HEK293T (cell line): ENCODE data around the gene LUC7L3.

Source experiments
- CTCF ChIA-PET: fragments of 350-600 bp; formaldehyde crosslinking; extraction: SDS; loops from one replicate; lab custom pipeline; 2021; ENCODE audit warnings: antibody characterized with exemption, inconsistent platforms; lab: Yijun Ruan, JAX
- POLR2A ChIA-PET: fragments of 350-600 bp; formaldehyde crosslinking; extraction: SDS; loops from one replicate; lab custom pipeline; 2020; ENCODE audit warnings: antibody characterized with exemption, inconsistent platforms; lab: Yijun Ruan, JAX
- DNase-seq: peaks from one replicate; pipeline ENCODE4 v3.0.0; 2012; ENCODE audit warnings: mixed read lengths; ENCODE audit errors: extremely low spot score
- ARNT ChIP-seq: fragments of 450-650 bp; IDR thresholded peaks from 2 replicates; pipeline ENCODE4 v1.6.1; 2017; ENCODE audit warnings: mild to moderate bottlenecking
- BHLHE40 ChIP-seq: fragments of 450-650 bp; IDR thresholded peaks from 2 replicates; pipeline ENCODE4 v1.6.1; 2016; ENCODE audit warnings: mild to moderate bottlenecking, moderate library complexity, borderline replicate concordance
- CTBP1 ChIP-seq: fragments of 450-650 bp; IDR thresholded peaks from 2 replicates; pipeline ENCODE4 v1.6.1; 2016; ENCODE audit warnings: borderline replicate concordance
- ELF4 ChIP-seq: fragments of 450-650 bp; IDR thresholded peaks from 2 replicates; pipeline ENCODE4 v1.6.1; 2017; ENCODE audit warnings: antibody characterized with exemption
- FOXA1 ChIP-seq: fragments of 450-650 bp; IDR thresholded peaks from 2 replicates; pipeline ENCODE4 v1.6.1; 2016; ENCODE audit warnings: mild to moderate bottlenecking
- FOXK2 ChIP-seq: fragments of 450-650 bp; IDR thresholded peaks from 2 replicates; pipeline ENCODE4 v1.6.1; 2016; ENCODE audit warnings: mild to moderate bottlenecking
- FOXM1 ChIP-seq: fragments of 450-650 bp; IDR thresholded peaks from 2 replicates; pipeline ENCODE4 v1.6.1; 2017; ENCODE audit warnings: mild to moderate bottlenecking, borderline replicate concordance
- HDGF ChIP-seq: fragments of 450-650 bp; IDR thresholded peaks from 2 replicates; pipeline ENCODE4 v1.6.1; 2017; ENCODE audit warnings: antibody characterized with exemption, borderline replicate concordance
- L3MBTL2 ChIP-seq: fragments of 450-650 bp; conservative IDR thresholded peaks from 2 replicates; pipeline ENCODE4 v1.6.1; 2016; ENCODE audit warnings: mild to moderate bottlenecking
- LEF1 ChIP-seq: fragments of 450-650 bp; IDR thresholded peaks from 2 replicates; pipeline ENCODE4 v1.6.1; 2017; ENCODE audit warnings: mild to moderate bottlenecking, borderline replicate concordance
- NFRKB ChIP-seq: fragments of 450-650 bp; IDR thresholded peaks from 2 replicates; pipeline ENCODE4 v1.6.1; 2016; ENCODE audit warnings: mild to moderate bottlenecking, moderate library complexity
- SP1 ChIP-seq: fragments of 450-650 bp; IDR thresholded peaks from 2 replicates; pipeline ENCODE4 v1.6.1; 2017
- SUZ12 ChIP-seq: fragments of 450-650 bp; IDR thresholded peaks from 2 replicates; pipeline ENCODE4 v1.6.1; 2016; ENCODE audit warnings: mild to moderate bottlenecking
- TARDBP ChIP-seq: fragments of 450-650 bp; IDR thresholded peaks from 2 replicates; pipeline ENCODE4 v1.6.1; 2016
- ZNF384 ChIP-seq: fragments of 450-650 bp; IDR thresholded peaks from 2 replicates; pipeline ENCODE4 v1.6.1; 2016
- TF ChIP-seq, protein P1 (sequence below): fragments of 450-650 bp; IDR thresholded peaks from 2 replicates; pipeline ENCODE4 v1.6.1; 2016

The LUC7L3 gene

DNA sequence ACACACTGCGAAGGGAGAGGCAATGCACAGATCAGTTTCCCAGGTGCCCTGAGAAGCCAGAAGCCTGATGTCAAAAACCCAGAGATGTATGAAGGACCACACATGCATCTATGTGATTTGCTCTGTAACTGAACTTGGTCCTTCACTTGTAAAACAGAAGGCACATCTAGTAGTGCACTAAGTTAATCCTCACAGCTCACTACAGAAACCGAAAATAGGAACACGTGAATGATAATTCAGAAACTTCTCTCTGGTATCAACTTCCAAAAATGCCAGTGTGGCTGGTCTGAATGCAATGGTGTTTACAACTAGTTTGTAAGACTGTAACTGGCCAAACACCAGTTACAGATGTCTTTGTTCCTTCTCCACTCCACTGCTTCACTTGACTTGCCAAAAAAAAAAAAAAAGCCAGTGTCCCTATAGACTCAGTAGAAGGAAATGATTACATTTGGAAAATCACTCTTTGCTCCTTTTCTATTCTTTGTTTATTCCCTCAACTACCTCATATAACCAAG lies 23.0 kb upstream of the LUC7L3 start:
- ChIA-PET POLR2A (interaction anchor here (1.1 to 1.4 kb wide), 3 partner anchors 12 to 23 kb away, joined by 3 read pairs; partner anchors contain the start of gene LUC7L3), CTCF (interaction anchor here (0.6 to 3.0 kb wide), 2 partner anchors 86 to 145 kb away, joined by 3 to 18 read pairs; no protein-coding TSS in a partner anchor)
- TF ChIP-seq LEF1: no peak
- no peak for TF ChIP-seq HDGF
- TF ChIP-seq SP1: no peak
- TF ChIP-seq FOXM1: no peak
- no peak for TF ChIP-seq FOXK2
- TF ChIP-seq, protein P1, sequence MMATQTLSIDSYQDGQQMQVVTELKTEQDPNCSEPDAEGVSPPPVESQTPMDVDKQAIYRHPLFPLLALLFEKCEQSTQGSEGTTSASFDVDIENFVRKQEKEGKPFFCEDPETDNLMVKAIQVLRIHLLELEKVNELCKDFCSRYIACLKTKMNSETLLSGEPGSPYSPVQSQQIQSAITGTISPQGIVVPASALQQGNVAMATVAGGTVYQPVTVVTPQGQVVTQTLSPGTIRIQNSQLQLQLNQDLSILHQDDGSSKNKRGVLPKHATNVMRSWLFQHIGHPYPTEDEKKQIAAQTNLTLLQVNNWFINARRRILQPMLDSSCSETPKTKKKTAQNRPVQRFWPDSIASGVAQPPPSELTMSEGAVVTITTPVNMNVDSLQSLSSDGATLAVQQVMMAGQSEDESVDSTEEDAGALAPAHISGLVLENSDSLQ: no peak
- DNase-seq: no peak

DNA sequence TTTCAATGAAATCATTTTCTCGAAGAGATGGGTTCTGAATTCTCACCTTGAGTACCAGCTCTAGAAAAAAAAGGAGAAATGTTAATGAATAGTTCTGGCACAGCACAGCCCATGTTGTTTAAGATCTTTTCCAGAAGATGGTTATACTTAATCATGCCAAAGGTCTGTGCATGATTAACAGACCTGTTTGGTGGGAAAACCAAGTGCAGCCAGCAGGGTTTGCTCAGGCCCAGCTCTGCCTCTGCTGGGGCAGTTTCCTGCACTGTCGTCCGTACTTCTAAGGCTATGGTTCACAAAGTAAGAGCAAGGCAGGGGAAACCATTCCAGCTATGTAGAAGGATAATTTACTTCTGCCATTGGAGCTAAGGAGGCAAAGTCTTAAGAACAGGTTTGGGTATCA lies 22.3 kb upstream of the LUC7L3 start:
- DNase-seq: no peak
- ChIA-PET POLR2A (interaction anchor here (0.7 to 1.4 kb wide), 2 partner anchors 22 to 68 kb away, joined by 3 read pairs; partner anchors contain the start of gene LUC7L3), CTCF (interaction anchor here (0.9 kb wide), 1 partner anchor 146 kb away, joined by 3 read pairs; no protein-coding TSS in a partner anchor)
- TF ChIP-seq BHLHE40: no peak
- TF ChIP-seq TARDBP: no peak
- no peak for TF ChIP-seq HDGF
- TF ChIP-seq ARNT: no peak
- TF ChIP-seq, protein P1: no peak
- TF ChIP-seq FOXK2: no peak
- no peak for TF ChIP-seq FOXM1
- TF ChIP-seq SP1: no peak
- no peak for TF ChIP-seq LEF1

DNA sequence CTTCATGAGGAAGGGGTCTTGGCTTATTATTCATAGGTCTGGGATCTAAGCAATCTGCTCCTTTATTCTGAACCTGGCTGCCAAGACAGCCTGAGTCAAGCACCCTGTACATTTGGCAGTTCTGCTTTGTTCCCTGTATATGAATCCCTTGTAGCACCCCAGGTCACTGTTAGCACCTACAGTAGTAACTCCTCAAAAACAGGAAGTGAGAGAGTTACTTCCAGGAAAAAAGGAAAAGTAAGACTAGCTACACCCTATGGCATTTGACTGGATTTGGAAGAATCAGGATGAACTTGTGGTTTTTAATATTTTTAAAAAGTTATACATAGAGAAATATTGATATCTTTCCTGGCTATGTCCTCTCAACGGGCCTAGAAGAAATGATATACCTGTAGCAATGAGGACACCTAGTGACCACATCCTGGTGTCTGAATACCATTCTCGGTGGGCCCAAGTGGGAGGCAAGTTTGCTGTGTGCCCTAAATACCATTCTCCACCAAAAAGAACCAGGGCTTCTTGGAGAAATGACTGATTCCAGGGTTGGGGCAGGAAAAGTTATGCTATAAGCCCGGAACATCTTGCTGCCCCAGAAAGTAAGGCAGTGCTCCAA lies 21.6 kb upstream of the LUC7L3 start:
- POLR2A ChIA-PET: interaction anchor here (1.3 to 1.4 kb wide), 2 partner anchors 9 to 22 kb away, joined by 3 read pairs; partner anchors contain the start of gene LUC7L3
- no peak for TF ChIP-seq FOXK2
- TF ChIP-seq LEF1: no peak
- TF ChIP-seq L3MBTL2: no peak
- TF ChIP-seq, protein P1: no peak
- TF ChIP-seq NFRKB: no peak
- TF ChIP-seq ZNF384: no peak
- CTCF ChIA-PET: interaction anchor here (0.9 kb wide), 1 partner anchor 147 kb away, joined by 3 read pairs; no protein-coding TSS in a partner anchor
- DNase-seq: no peak

DNA sequence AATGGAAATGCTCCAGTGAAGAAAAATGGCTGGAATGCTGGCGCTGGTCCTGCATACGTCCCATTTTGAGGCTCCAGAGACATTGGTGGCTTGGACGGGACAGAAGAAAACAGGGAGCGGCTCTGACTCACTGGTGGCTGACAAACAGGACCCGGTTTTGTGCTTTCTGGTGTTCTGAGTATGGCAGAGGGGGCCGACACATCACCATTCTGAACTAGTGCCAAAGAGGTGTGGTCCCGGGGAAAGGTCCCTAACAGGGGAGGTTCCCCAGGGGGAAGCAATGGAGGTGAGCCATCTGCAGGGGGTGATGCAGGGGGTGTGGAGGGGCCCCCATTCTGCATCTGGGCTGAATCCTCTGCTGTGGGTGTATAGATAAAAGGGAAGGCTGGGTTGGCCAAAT lies 20.0 kb upstream of the LUC7L3 start:
- no peak for TF ChIP-seq L3MBTL2
- POLR2A ChIA-PET: no interaction called here
- CTCF ChIA-PET: no interaction called here
- no peak for DNase-seq

DNA sequence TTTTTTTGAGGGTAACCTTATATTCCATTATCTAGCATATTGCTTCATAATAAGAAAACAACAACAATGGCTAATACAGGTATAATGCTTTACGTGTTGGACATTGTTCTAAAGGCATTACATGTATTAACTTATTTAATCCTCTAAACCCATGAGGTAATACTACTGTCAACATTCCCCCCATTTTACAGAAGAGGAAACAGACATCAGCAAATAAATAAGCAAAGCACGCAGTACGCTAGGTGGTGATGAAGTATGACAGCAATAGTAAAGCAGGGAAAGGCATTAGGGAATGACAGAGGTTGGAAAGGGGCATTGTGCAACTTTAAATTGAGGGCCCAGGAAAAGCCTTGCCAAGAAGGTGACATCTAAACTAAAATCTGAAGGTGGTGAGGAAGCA lies 16.2 kb upstream of the LUC7L3 start:
- CTCF ChIA-PET: no interaction called here
- POLR2A ChIA-PET: interaction anchor here (1.0 to 1.5 kb wide), 2 partner anchors 16 kb away, joined by 5 to 8 read pairs; partner anchors contain the start of gene LUC7L3
- DNase-seq: no peak
- TF ChIP-seq FOXK2: no peak
- TF ChIP-seq FOXM1: no peak
- no peak for TF ChIP-seq LEF1
- no peak for TF ChIP-seq NFRKB
- TF ChIP-seq HDGF: no peak
- no peak for TF ChIP-seq SUZ12
- TF ChIP-seq FOXA1: no peak
- no peak for TF ChIP-seq ARNT

DNA sequence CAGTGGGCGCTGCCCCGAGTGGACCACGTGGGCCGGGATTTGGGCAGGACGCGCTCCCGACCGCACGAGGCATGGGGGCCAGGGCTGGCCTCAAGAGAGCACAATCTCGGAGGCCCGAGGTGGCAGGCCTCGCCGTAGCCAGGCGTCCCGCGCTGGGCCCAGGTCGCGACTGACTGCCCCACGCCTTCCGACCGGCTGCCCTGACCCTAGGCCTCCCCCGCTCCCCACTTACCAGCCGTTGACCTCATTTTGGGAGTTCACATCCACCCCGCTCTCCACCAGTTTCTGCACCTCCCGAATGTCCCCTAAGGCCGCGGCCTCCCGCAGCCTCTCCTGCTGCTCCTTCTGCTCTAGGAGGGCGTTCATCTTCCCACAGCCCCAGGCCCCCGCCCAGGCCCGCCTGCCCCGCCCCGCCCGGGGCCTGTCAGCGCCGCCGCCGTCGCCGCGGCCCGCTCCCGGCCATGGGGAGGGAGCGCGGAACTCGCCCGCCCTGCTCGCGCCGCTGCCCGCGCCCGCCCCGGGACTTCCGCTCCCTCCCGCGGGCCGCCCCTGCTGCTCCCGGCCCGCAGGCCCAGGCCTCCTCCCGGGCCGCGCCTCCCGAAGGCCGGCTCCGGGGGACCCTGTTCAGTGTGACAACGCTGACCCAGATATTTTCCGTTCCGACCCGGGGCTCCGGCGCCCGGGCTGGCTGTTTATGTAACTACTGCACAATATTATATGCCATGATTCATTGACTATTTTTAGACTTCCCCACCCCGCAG lies 11.9 kb upstream of the LUC7L3 start, which contains the start of gene ANKRD40:
ANKRD40 (minus strand) TSS at position 626 of the 761 bp plus-strand sequence; CDS start at position 366, 260 bp downstream.
- peak; percentile 79 for DNase-seq
- TF ChIP-seq FOXM1: peak; percentile 70; the same call in 1 of the 2 replicates
- TF ChIP-seq, protein P1: no peak
- no peak for TF ChIP-seq ELF4
- TF ChIP-seq LEF1: peak; percentile 42; the same call in 1 of the 2 replicates
- TF ChIP-seq L3MBTL2: peak; percentile 85
- peak; percentile 67; the same call in 1 of the 2 replicates for TF ChIP-seq CTBP1
- 0 out of 2 replicates have a peak, but pooled peaks have one; percentile 28 for TF ChIP-seq FOXK2
- peak; percentile 85 for TF ChIP-seq ARNT
- ChIA-PET POLR2A (interaction anchor here (0.6 to 4.2 kb wide), 20 partner anchors 11 to 228 kb away, joined by 3 to 57 read pairs (median 4); partner anchors contain the start of genes CACNA1G and LUC7L3), CTCF (no interaction called here)
